MCF 10A (cell line): ENCODE results near the gene PRAF2. TPM values are rescaled to one million over a fixed set of nuclear protein-coding genes. Genes with fewer than 3 reads are reported as not detected.
A peak's percentile ranks its signal among the peaks of the same experiment; 100 is the strongest.

Source experiments
- BruUV-seq: library from RNA; stranded (reverse); fragments of 400-500 nt; replicated peaks from 2 replicates; lab custom pipeline; 2021; lab: Mats Ljungman, UMichigan
- CTCF ChIA-PET: fragments of 300-600 bp; sonication (Branson Sonifier 250); formaldehyde crosslinking; extraction: SDS; loops from one replicate; lab custom pipeline; 2021; ENCODE audit warnings: antibody characterized with exemption, inconsistent platforms; lab: Yijun Ruan, JAX
- POLR2A ChIA-PET: fragments of 300-600, 350-650 bp; sonication (Branson Sonifier 250); formaldehyde crosslinking; extraction: SDS; loops from one replicate; lab custom pipeline; 2020; ENCODE audit warnings: antibody characterized with exemption, inconsistent platforms; lab: Yijun Ruan, JAX
- DNase-seq: peaks from one replicate; pipeline ENCODE4 v3.0.0-alpha.2; 2018; ENCODE audit not compliant: unreplicated experiment
- H3K27ac Mint-ChIP-seq: one replicate; pipeline ENCODE4 v1.8.0; 2022; ENCODE audit warnings: mild to moderate bottlenecking, low read depth, mixed read lengths; ENCODE audit not compliant: unreplicated experiment
- H3K27me3 Mint-ChIP-seq: one replicate; pipeline ENCODE4 v1.8.0; 2022; ENCODE audit warnings: mixed read lengths; ENCODE audit not compliant: insufficient read depth, unreplicated experiment
- H3K36me3 Mint-ChIP-seq: one replicate; pipeline ENCODE4 v1.8.0; 2022; ENCODE audit warnings: mild to moderate bottlenecking, moderate library complexity, mixed read lengths; ENCODE audit not compliant: insufficient read depth, unreplicated experiment
- H3K4me1 Mint-ChIP-seq: one replicate; pipeline ENCODE4 v1.8.0; 2022; ENCODE audit warnings: mixed read lengths; ENCODE audit not compliant: insufficient read depth, unreplicated experiment
- H3K4me3 Mint-ChIP-seq: one replicate; pipeline ENCODE4 v1.8.0; 2022; ENCODE audit warnings: mild to moderate bottlenecking, moderate library complexity, mixed read lengths; ENCODE audit not compliant: unreplicated experiment
- H3K9me3 Mint-ChIP-seq: one replicate; pipeline ENCODE4 v1.8.0; 2022; ENCODE audit warnings: mixed read lengths; ENCODE audit not compliant: unreplicated experiment
- intact Hi-C: fragments of 100-400 bp; cut with micrococcal nuclease; formaldehyde crosslinking; loops from 2 replicates; pipeline ENCODE4 v1.14.1; 2022
- total RNA-seq: library from RNA; stranded (reverse); gene quantifications from 2 replicates; pipeline ENCODE4 v1.2.3, GENCODE V29; 2022
- TF ChIP-seq, protein P1 (sequence below): fragments of 200-600 bp; IDR thresholded peaks from one replicate; pipeline ENCODE4 v1.8.0; 2022; ENCODE audit warnings: antibody characterized with exemption, mild to moderate bottlenecking; ENCODE audit not compliant: unreplicated experiment

PRAF2 gene
- total RNA-seq, 1 experiment from 2014 or later: 32.1 TPM

- no peak for DNase-seq
- TF ChIP-seq, protein P1, sequence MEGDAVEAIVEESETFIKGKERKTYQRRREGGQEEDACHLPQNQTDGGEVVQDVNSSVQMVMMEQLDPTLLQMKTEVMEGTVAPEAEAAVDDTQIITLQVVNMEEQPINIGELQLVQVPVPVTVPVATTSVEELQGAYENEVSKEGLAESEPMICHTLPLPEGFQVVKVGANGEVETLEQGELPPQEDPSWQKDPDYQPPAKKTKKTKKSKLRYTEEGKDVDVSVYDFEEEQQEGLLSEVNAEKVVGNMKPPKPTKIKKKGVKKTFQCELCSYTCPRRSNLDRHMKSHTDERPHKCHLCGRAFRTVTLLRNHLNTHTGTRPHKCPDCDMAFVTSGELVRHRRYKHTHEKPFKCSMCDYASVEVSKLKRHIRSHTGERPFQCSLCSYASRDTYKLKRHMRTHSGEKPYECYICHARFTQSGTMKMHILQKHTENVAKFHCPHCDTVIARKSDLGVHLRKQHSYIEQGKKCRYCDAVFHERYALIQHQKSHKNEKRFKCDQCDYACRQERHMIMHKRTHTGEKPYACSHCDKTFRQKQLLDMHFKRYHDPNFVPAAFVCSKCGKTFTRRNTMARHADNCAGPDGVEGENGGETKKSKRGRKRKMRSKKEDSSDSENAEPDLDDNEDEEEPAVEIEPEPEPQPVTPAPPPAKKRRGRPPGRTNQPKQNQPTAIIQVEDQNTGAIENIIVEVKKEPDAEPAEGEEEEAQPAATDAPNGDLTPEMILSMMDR: no peak
- Mint-ChIP-seq H3K27me3 (peaks cover 11% of the 10 kb centered on the region), H3K4me1 (no peaks in the 10 kb centered on the region), H3K4me3 (peak overlapping the region; percentile 69), H3K36me3 (no peaks in the 10 kb centered on the region), H3K9me3 (peaks cover 23% of the 10 kb centered on the region), H3K27ac (no peak overlapping the region)
- ChIA-PET POLR2A (no interaction called here), CTCF (no interaction called here)
- BruUV-seq: no TSS peak
- intact Hi-C loops: no loop called here
Observed at GRCh38 chrX:49054073-49054762, 19.6 kb downstream of the PRAF2 start.

- Mint-ChIP-seq H3K36me3 (no peaks in the 10 kb centered on the region), H3K27me3 (peaks cover 11% of the 10 kb centered on the region), H3K4me3 (peak overlapping the region; percentile 69), H3K4me1 (no peaks in the 10 kb centered on the region), H3K9me3 (peaks cover 23% of the 10 kb centered on the region), H3K27ac (peak overlapping the region; percentile 29)
- no peak for DNase-seq
- intact Hi-C loops: no loop called here
- TF ChIP-seq, protein P1: no peak
- BruUV-seq: no TSS peak
- ChIA-PET CTCF (no interaction called here), POLR2A (no interaction called here)
Observed at GRCh38 chrX:49053223-49054072, 20.4 kb downstream of the PRAF2 start.

- TF ChIP-seq, protein P1: no peak
- BruUV-seq: no TSS peak
- no peak for DNase-seq
- H3K9me3 Mint-ChIP-seq: no peaks in the 10 kb centered on the region
- H3K4me3 Mint-ChIP-seq: peak overlapping the region; percentile 79
- H3K27ac Mint-ChIP-seq: peak overlapping the region; percentile 91
- H3K4me1 Mint-ChIP-seq: peaks cover 8% of the 10 kb centered on the region
- peaks cover 20% of the 10 kb centered on the region for H3K36me3 Mint-ChIP-seq
- intact Hi-C loops: loop anchor here (1.0 to 5.0 kb wide), 4 partner anchors 42 to 283 kb away; partner anchors contain the start of genes GLOD5, GRIPAP1, KCND1 and PIM2
- POLR2A ChIA-PET: interaction anchor here (1.0 to 4.1 kb wide), 8 partner anchors 12 to 86 kb away, joined by 3 to 57 read pairs (median 9); partner anchors contain the start of genes CCDC120, GRIPAP1, OTUD5 and WDR45
- H3K27me3 Mint-ChIP-seq: no peaks in the 10 kb centered on the region
- CTCF ChIA-PET: interaction anchor here (0.6 to 3.4 kb wide), 4 partner anchors 12 to 100 kb away, joined by 3 to 15 read pairs (median 4); partner anchors contain the start of gene OTUD5
Observed at GRCh38 chrX:49043987-49044281, 29.9 kb downstream of the PRAF2 start.
